ENCODE data around the gene ITIH3. TPM values are rescaled to one million over a fixed set of nuclear protein-coding genes. Genes with fewer than 3 reads are reported as not detected.

The ITIH3 gene
- total and polyA plus RNA-seq, 2 of the 8 experiments (the other 6 are each of a cell fraction or from before 2014, with no cell fraction given), result not detected

GRCh38 chr3:52831500-52832301 is 37.1 kb downstream of the ITIH3 start (continued):
- no peak for TF ChIP-seq CHD7 (IDR thresholded peaks at IDR 0.05; ENCODE audit: insufficient replicate concordance, low read length)
- TF ChIP-seq SAP30 (IDR thresholded peaks at IDR 0.05; ENCODE audit: insufficient read depth, insufficient replicate concordance, low read length), result no peak
- TF ChIP-seq E2F6 (IDR thresholded peaks at IDR 0.05), result no peak
- no peak for TF ChIP-seq ATF2 (IDR thresholded peaks at IDR 0.05; ENCODE audit: low read length)
- no peak for TF ChIP-seq BACH1 (IDR thresholded peaks at IDR 0.05; ENCODE audit: low read length)
- no peak for TF ChIP-seq EZH2 (IDR thresholded peaks at IDR 0.05; ENCODE audit: low read depth, low read length, severe bottlenecking)
- no peak for TF ChIP-seq GTF2F1 (IDR thresholded peaks at IDR 0.05; ENCODE audit: borderline replicate concordance, low read depth, low read length)
